Neural crest cell (in vitro differentiated cells): Measurements from ENCODE around the gene ABTB2. TPM values are rescaled to one million over a fixed set of nuclear protein-coding genes. Genes with fewer than 3 reads are reported as not detected.

Experiments used
- DNase-seq: peaks from one replicate; pipeline ENCODE4 v3.0.0; 2021; ENCODE audit warnings: low read depth, mixed read lengths, low spot score
- H3K27ac Mint-ChIP-seq: one replicate; pipeline ENCODE4 v1.8.0; 2021; ENCODE audit warnings: mild to moderate bottlenecking, mixed read lengths; ENCODE audit not compliant: unreplicated experiment
- H3K27me3 Mint-ChIP-seq: 2 replicates; pipeline ENCODE4 v1.8.0; 2021; ENCODE audit warnings: low read depth, mild to moderate bottlenecking, mixed read lengths
- H3K36me3 Mint-ChIP-seq: 2 replicates; pipeline ENCODE4 v1.8.0; 2021; ENCODE audit warnings: low read depth, mild to moderate bottlenecking, mixed read lengths
- H3K4me1 Mint-ChIP-seq: 2 replicates; pipeline ENCODE4 v1.8.0; 2021; ENCODE audit warnings: mixed read lengths
- H3K4me3 Mint-ChIP-seq: one replicate; pipeline ENCODE4 v1.8.0; 2021; ENCODE audit warnings: mild to moderate bottlenecking, mixed read lengths
- H3K9me3 Mint-ChIP-seq: 2 replicates; pipeline ENCODE4 v1.8.0; 2021; ENCODE audit warnings: mixed read lengths
- CTCF ChIP-seq: fragments of 200-600 bp; sonication (generic); conservative IDR thresholded peaks from 2 replicates; pipeline ENCODE4 v1.5.0; 2021; ENCODE audit warnings: antibody characterized with exemption, mild to moderate bottlenecking
- total RNA-seq: library from RNA; stranded (reverse); gene quantifications from 2 replicates; pipeline ENCODE4 v1.2.1, GENCODE V29; 2021

Gene ABTB2
- total RNA-seq, 1 donor from 2014 or later: 3.0 TPM

- TF ChIP-seq CTCF: no peak
- Mint-ChIP-seq H3K9me3 (no peaks in the 10 kb centered on the region), H3K36me3 (no peaks in the 10 kb centered on the region), H3K4me3 (no peak overlapping the region), H3K27me3 (no peaks in the 10 kb centered on the region), H3K27ac (no peak overlapping the region), H3K4me1 (peaks cover 3% of the 10 kb centered on the region)
- DNase-seq: no peak
These were observed 82.3 kb downstream of the ABTB2 start for GRCh38 chr11:34275486-34275885.

- no peaks in the 10 kb centered on the region for H3K9me3 Mint-ChIP-seq
- DNase-seq: no peak
- H3K36me3 Mint-ChIP-seq: no peaks in the 10 kb centered on the region
- no peak for TF ChIP-seq CTCF
- no peaks in the 10 kb centered on the region for H3K27me3 Mint-ChIP-seq
- H3K27ac Mint-ChIP-seq: no peak overlapping the region
- no peak overlapping the region for H3K4me3 Mint-ChIP-seq
- peaks cover 3% of the 10 kb centered on the region for H3K4me1 Mint-ChIP-seq
These were observed 83.0 kb downstream of the ABTB2 start for GRCh38 chr11:34274712-34275398.

GRCh38 chr11:34273099-34273498 lies 84.7 kb downstream of the ABTB2 start:
- H3K4me1 Mint-ChIP-seq: peaks cover 3% of the 10 kb centered on the region
- H3K9me3 Mint-ChIP-seq: no peaks in the 10 kb centered on the region
- DNase-seq: no peak
- H3K36me3 Mint-ChIP-seq: no peaks in the 10 kb centered on the region
- TF ChIP-seq CTCF: no peak
- H3K27me3 Mint-ChIP-seq: no peaks in the 10 kb centered on the region
- peak overlapping the region; percentile 78 for H3K27ac Mint-ChIP-seq
- no peak overlapping the region for H3K4me3 Mint-ChIP-seq

GRCh38 chr11:34271727-34272126 lies 86.1 kb downstream of the ABTB2 start:
- Mint-ChIP-seq H3K4me3 (no peak overlapping the region), H3K9me3 (no peaks in the 10 kb centered on the region), H3K36me3 (no peaks in the 10 kb centered on the region), H3K4me1 (peaks cover 12% of the 10 kb centered on the region), H3K27me3 (no peaks in the 10 kb centered on the region), H3K27ac (no peak overlapping the region)
- TF ChIP-seq CTCF: no peak
- no peak for DNase-seq

GRCh38 chr11:34270711-34271110 lies 87.1 kb downstream of the ABTB2 start:
- no peak overlapping the region for H3K4me3 Mint-ChIP-seq
- TF ChIP-seq CTCF: no peak
- no peaks in the 10 kb centered on the region for H3K27me3 Mint-ChIP-seq
- no peaks in the 10 kb centered on the region for H3K9me3 Mint-ChIP-seq
- H3K36me3 Mint-ChIP-seq: no peaks in the 10 kb centered on the region
- H3K4me1 Mint-ChIP-seq: peaks cover 20% of the 10 kb centered on the region
- no peak for DNase-seq
- H3K27ac Mint-ChIP-seq: no peak overlapping the region
